GM12874 (cell line): ENCODE measurements around the gene GAB2.

ENCODE experiments used
- CTCF ChIP-seq: IDR thresholded peaks from 2 replicates; pipeline ENCODE4 v1.5.1; 2011; ENCODE audit warnings: low read depth, mild to moderate bottlenecking, control low read depth, low read length, moderate library complexity; ENCODE audit not compliant: insufficient read depth

The GAB2 gene

GRCh38 chr11:78432956-78433355 lies 15.3 kb upstream of the GAB2 start:
- TF ChIP-seq CTCF = no peak

- TF ChIP-seq CTCF = peak; percentile 45
These were observed 14.5 kb upstream of the GAB2 start for GRCh38 chr11:78432058-78432515.

- no peak for TF ChIP-seq CTCF
These were observed 12.0 kb upstream of the GAB2 start for GRCh38 chr11:78429660-78430059.

- no peak for TF ChIP-seq CTCF
These were observed 11.6 kb upstream of the GAB2 start for GRCh38 chr11:78429209-78429608.

- no peak for TF ChIP-seq CTCF
These were observed 11.2 kb upstream of the GAB2 start for GRCh38 chr11:78428773-78429172.

GRCh38 chr11:78428266-78428636 lies 10.6 kb upstream of the GAB2 start:
- TF ChIP-seq CTCF = no peak

GRCh38 chr11:78427615-78428265 lies 10.1 kb upstream of the GAB2 start:
- TF ChIP-seq CTCF = no peak

GRCh38 chr11:78426845-78427244 lies 9.2 kb upstream of the GAB2 start:
- TF ChIP-seq CTCF = no peak
